A673 (cell line): ENCODE data around the gene TM4SF4. TPM values are rescaled to one million over a fixed set of nuclear protein-coding genes. Genes with fewer than 3 reads are reported as not detected.

ENCODE experiments used
- BruUV-seq: library from RNA; stranded (reverse); fragments of 400-500 nt; replicated peaks from 2 replicates; lab custom pipeline; 2021; lab: Mats Ljungman, UMichigan
- CTCF ChIA-PET: fragments of 300-600 bp; sonication (Branson Sonifier 250); formaldehyde crosslinking; loops from one replicate; lab custom pipeline; 2022; ENCODE audit warnings: antibody characterized with exemption; lab: Charles Lee
- POLR2A ChIA-PET: fragments of 300-600 bp; sonication (Branson Sonifier 250); formaldehyde crosslinking; loops from one replicate; lab custom pipeline; 2022; ENCODE audit warnings: antibody characterized with exemption; ENCODE audit not compliant: low non-redundant PET; lab: Charles Lee
- DNase-seq: peaks from one replicate; pipeline ENCODE4 v3.0.0-alpha.2; 2015; ENCODE audit warnings: low spot score
- H3K27ac ChIP-seq: fragments of 200-600 bp; sonication (generic); 2 replicates; pipeline ENCODE4 v1.5.1; 2016; ENCODE audit warnings: mixed run types, low read depth, mild to moderate bottlenecking, mixed read lengths, antibody characterized with exemption, low read length; ENCODE audit not compliant: poor library complexity, severe bottlenecking
- H3K27me3 ChIP-seq: fragments of 200-600 bp; sonication (generic); replicated peaks from 2 replicates; pipeline ENCODE4 v1.6.1; 2017; ENCODE audit warnings: mixed run types, low read depth, mild to moderate bottlenecking, mixed read lengths, antibody characterized with exemption, low read length; ENCODE audit not compliant: insufficient read depth, poor library complexity
- H3K36me3 ChIP-seq: fragments of 200-600 bp; sonication (generic); 2 replicates; pipeline ENCODE4 v1.6.1; 2016; ENCODE audit warnings: mixed run types, mild to moderate bottlenecking, mixed read lengths, antibody characterized with exemption, low read length; ENCODE audit not compliant: insufficient read depth, poor library complexity, severe bottlenecking
- H3K4me1 ChIP-seq: fragments of 200-600 bp; sonication (generic); 2 replicates; pipeline ENCODE4 v1.6.1; 2017; ENCODE audit warnings: mixed run types, mild to moderate bottlenecking, mixed read lengths, antibody characterized with exemption, low read length; ENCODE audit not compliant: insufficient read depth, poor library complexity, severe bottlenecking
- H3K4me3 ChIP-seq: fragments of 200-600 bp; sonication (generic); 2 replicates; pipeline ENCODE4 v1.5.1; 2016; ENCODE audit warnings: low read depth, mixed run types, mild to moderate bottlenecking, mixed read lengths, low read length; ENCODE audit not compliant: poor library complexity, severe bottlenecking
- H3K9me3 ChIP-seq: fragments of 200-600 bp; sonication (generic); 2 replicates; pipeline ENCODE4 v1.6.1; 2016; ENCODE audit warnings: mixed run types, low read depth, mild to moderate bottlenecking, mixed read lengths, antibody characterized with exemption, low read length; ENCODE audit not compliant: poor library complexity, severe bottlenecking
- CTCF ChIP-seq: fragments of 300-800, 200-600 bp; sonication (generic); conservative IDR thresholded peaks from 2 replicates; pipeline ENCODE4 v1.5.1; 2017; ENCODE audit warnings: low read depth, mild to moderate bottlenecking, antibody characterized with exemption, low read length, moderate library complexity, mixed read lengths
- EZH2 ChIP-seq: fragments of 200-600 bp; sonication (generic); IDR thresholded peaks from 2 replicates; pipeline ENCODE4 v1.6.1; 2017; ENCODE audit warnings: borderline replicate concordance, low read depth, mild to moderate bottlenecking, mixed read lengths, antibody characterized with exemption, low read length; ENCODE audit not compliant: poor library complexity, severe bottlenecking
- intact Hi-C: fragments of 100-400 bp; cut with micrococcal nuclease; formaldehyde crosslinking; loops from one replicate; pipeline ENCODE4 v1.10.0; 2022; ENCODE audit not compliant: unreplicated experiment
- total RNA-seq: library from RNA; stranded (reverse); gene quantifications from 2 replicates; pipeline ENCODE4 v1.2.3, GENCODE V29; 2021

TM4SF4 gene
- total RNA-seq, 1 experiment from 2014 or later = not detected

GRCh38 chr3:149501524-149501923 lies 27.0 kb downstream of the TM4SF4 start:
- CTCF ChIA-PET = no interaction called here
- intact Hi-C loops = no loop called here
- POLR2A ChIA-PET = no interaction called here
- Histone ChIP-seq H3K4me3 (no peak overlapping the region), H3K36me3 (no peaks in the 10 kb centered on the region), H3K4me1 (peaks cover 4% of the 10 kb centered on the region), H3K27me3 (no peaks in the 10 kb centered on the region), H3K27ac (no peak overlapping the region), H3K9me3 (no peaks in the 10 kb centered on the region)
- TF ChIP-seq CTCF (no peak), EZH2 (no peak)
- no peak for DNase-seq
- BruUV-seq = no TSS peak

GRCh38 chr3:149502438-149502837 lies 27.9 kb downstream of the TM4SF4 start:
- POLR2A ChIA-PET = no interaction called here

GRCh38 chr3:149506540-149506939 lies 32.0 kb downstream of the TM4SF4 start:
- no peak for TF ChIP-seq CTCF
- TF ChIP-seq EZH2 = no peak
- H3K36me3 ChIP-seq = no peaks in the 10 kb centered on the region
- peaks cover 11% of the 10 kb centered on the region for H3K4me1 ChIP-seq
- no peaks in the 10 kb centered on the region for H3K9me3 ChIP-seq
- ChIA-PET CTCF (no interaction called here), POLR2A (no interaction called here)
- DNase-seq = no peak
- H3K27me3 ChIP-seq = no peaks in the 10 kb centered on the region
- intact Hi-C loops = no loop called here
- H3K4me3 ChIP-seq = no peak overlapping the region
- H3K27ac ChIP-seq = no peak overlapping the region
- BruUV-seq = no TSS peak

More at GRCh38 chr3:149502438-149502837, 27.9 kb downstream of the TM4SF4 start:
- CTCF ChIA-PET = no interaction called here
- no peaks in the 10 kb centered on the region for H3K27me3 ChIP-seq
- no peak overlapping the region for H3K4me3 ChIP-seq
- intact Hi-C loops = no loop called here
- H3K36me3 ChIP-seq = no peaks in the 10 kb centered on the region
- no TSS peak for BruUV-seq
- no peak for DNase-seq
- H3K4me1 ChIP-seq = peaks cover 4% of the 10 kb centered on the region
- no peak overlapping the region for H3K27ac ChIP-seq
- TF ChIP-seq CTCF (no peak), EZH2 (no peak)
- no peaks in the 10 kb centered on the region for H3K9me3 ChIP-seq
